ENCODE results near the gene DYNC2I2.

DNA sequence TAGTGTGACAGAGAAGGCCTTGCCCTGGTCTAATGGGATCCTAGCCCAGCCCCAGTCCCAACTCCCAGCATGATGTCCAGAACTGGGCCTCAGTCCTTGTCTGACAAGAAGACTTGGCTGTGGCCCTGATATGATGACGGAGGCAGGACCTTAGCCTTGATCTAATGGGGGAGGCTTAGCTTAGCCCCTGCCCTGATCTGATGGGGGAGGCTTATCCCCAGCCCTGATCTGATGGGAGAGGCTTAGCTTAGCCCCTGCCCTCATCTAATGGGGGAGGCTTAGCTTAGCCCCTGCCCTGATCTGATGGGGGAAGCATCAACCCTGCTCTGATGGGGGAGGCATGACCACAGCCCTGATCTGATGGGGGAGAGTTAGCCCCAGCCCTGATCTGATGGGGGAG lies 49.4 kb upstream of the DYNC2I2 start:
- TF ChIP-seq SUZ12 (IDR thresholded peaks at IDR 0.05; ENCODE audit: extremely low read depth, insufficient read depth, insufficient read length), result no peak
- no peak for TF ChIP-seq ZNF274 (IDR thresholded peaks at IDR 0.05; ENCODE audit: low read depth, low read length)
